SIG-M5 treated with dmso at 0.1 percent for 504 hours (cell line): ENCODE results near the gene ASPDH.
A peak's percentile ranks its signal among the peaks of the same experiment; 100 is the strongest.

ENCODE experiments used
- DNase-seq: peaks from one replicate; lab custom pipeline; 2025; ENCODE audit not compliant: unreplicated experiment; lab: John Stamatoyannopoulos, UW

Gene ASPDH

GRCh38 chr19:50516456-50516855 is 2.7 kb upstream of the ASPDH start:
- DNase-seq, result no peak

GRCh38 chr19:50515168-50515561 is 1.5 kb upstream of the ASPDH start:
- DNase-seq, result no peak

GRCh38 chr19:50514346-50515167 is 844 bp upstream of the ASPDH start:
- DNase-seq, result no peak

GRCh38 chr19:50512999-50513745 is 541 bp downstream of the ASPDH start:
- no peak for DNase-seq

- no peak for DNase-seq
Observed at GRCh38 chr19:50512112-50512998, 1.4 kb downstream of the ASPDH start.

DNA sequence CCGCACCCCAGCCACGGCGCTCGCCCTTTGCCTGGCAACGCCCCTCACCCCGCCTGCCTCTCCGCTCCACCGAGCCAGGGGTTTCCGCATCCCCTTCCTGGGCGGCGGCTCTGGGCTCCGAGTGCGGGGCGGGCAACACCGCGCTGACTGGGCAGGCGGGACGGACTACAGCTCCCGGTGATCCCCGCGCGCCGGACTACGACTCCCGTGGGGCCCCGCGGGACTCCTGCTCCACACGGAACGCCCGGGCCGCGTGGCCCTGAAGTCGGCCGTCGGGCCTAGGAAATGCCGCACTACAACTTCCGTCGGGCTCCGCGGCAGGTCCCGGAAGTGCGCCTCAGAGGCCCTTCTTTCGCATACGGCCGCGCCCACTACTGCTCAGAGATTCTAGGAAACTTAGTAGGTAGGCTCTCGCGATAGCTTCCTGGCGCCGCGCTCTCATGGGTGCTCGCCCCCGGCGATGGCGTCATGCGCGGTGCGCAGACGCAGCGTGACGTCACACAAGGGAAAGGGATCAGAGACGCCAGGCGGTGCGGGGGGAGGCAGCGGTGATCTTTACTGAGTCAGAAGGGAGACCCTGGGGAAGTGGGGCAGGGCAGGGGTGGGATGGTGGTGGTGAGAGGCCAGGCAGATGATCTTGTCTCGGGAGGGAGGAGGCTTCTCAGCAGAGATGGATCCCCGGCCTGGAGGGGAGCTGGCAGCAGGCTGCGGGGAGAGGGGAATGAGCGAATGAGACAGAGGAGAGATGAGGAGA is 2.5 kb downstream of the ASPDH start, which contains the start of gene JOSD2:
JOSD2 (minus strand) TSS at position 123 of the 754 bp plus-strand sequence. CDS start 760 bp downstream, outside the sequence.
- DNase-seq, result peak; percentile 98

- no peak for DNase-seq
Observed at GRCh38 chr19:50510700-50511068, 3.0 kb downstream of the ASPDH start.

GRCh38 chr19:50510121-50510670 is 3.5 kb downstream of the ASPDH start:
- DNase-seq, result no peak

- no peak for DNase-seq
Observed at GRCh38 chr19:50509366-50509765, 4.3 kb downstream of the ASPDH start.

DNA sequence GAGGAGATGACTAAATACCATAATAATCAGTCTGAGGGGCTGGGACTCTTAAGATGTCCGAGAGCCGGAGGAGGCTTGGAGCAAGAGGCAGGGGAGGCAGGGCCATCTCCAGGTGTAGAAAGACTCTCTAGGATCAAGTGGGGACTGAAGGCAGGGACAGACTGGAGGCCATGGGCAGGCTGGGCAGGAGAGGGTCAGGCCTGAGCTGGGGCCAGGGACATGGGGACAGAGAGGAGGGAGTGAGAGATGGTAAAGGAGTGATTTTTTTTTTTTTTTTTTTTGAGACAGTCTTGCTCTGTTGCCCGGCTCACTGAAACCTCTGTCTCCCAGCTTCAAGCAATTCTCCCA is 4.9 kb downstream of the ASPDH start:
- no peak for DNase-seq

- DNase-seq, result no peak
Observed at GRCh38 chr19:50507376-50507775, 6.3 kb downstream of the ASPDH start.

- no peak for DNase-seq
Observed at GRCh38 chr19:50506700-50507099, 7.0 kb downstream of the ASPDH start.

- no peak for DNase-seq
Observed at GRCh38 chr19:50505856-50506611, 7.7 kb downstream of the ASPDH start.

DNA sequence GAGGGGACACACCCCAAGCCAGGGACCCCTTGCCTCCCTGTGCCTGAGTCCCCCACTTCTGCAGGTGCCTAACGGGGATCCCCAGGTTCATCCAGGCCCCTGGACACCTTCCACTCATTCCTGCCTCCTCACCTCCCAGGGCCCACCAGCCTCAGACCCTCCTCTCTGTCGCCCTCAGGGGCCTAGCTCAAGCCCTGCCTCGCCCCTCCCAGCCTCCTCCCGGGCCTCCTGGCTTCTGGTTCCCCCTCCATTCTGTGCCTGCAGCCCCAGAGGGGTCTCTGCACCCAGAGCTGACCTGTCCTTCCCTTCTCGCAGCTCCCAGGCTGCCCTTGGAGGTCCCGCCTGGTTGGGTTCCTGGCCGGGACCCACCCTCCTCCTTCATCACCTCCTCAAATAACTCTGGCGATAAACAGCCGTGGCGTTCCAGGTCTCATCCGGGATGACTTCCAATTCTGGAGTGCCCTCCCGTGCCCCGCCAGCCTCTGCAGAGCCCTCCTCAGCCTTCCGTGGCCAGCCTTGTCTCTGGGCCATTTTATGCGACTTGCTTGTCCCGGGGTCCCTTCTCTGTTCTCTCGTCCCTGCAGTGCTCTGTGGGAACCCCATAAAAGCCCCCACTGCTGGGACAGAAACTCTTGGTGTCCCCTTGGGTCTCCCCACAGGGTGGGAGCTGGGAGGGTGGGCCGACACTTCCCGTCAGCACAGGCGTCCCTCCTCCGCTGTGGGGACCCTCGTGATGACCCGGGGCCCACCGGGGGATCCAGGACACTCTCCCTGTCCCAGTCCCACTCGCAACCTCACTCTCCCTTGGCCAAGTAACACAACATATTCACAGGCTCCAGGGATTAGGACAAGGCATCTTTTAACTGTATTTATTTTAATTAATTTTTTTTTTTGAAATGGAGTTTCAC is 11.9 kb downstream of the ASPDH start:
- no peak for DNase-seq

DNA sequence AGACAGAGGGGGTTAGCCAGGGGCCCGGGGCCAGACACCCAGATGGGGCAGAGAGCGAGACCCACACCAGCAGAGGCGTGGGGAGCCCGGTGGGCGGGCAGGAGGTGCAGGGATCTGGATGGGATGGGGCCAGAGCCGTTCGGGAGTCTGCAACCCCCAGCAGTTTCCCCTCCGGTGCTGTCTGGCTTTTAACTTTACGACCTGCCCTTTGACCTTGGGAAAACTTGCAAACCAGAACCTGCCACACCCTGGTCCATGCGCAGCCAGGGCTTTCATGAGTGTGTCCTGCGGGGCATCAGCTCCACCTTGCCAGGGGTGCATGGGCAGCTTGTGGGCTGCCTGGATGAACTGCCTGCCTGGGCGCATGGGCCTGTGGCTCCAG is 12.5 kb downstream of the ASPDH start:
- no peak for DNase-seq

GRCh38 chr19:50500753-50501151 is 13.0 kb downstream of the ASPDH start:
- no peak for DNase-seq

DNA sequence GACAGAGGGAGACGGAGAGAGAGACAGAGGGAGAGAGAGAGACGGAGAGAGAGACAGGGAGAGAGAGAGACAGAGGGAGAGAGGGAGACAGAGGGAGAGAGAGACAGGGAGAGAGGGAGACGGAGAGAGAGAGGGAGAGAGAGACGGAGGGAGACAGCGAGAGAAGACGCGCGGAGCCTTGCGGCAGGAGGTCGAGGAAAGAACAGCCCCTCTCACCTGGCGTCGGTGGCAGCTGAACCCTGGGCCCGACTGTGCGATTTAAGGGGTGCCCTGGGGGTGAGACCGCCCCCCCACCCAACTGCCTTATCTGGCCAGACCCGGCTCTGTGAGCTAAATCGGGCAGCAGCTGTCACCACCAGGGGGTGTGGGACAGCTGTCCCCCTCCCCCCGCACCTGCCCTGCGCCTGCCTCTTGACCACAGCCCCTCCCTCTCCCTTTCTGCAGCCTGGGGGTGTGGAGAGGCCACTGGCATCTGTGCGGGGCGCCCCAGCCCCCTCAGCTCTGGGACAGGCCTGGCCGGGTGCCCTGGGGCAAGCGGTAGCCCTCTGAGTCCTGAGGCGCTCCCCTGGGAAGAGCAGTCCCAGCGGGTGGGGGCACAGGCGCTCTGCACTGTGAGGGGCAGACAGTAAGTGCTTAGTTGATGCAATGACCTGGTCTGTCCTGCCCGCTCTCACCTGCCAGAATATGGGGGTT is 13.5 kb downstream of the ASPDH start:
- DNase-seq, result no peak
